ENCODE measurements around the gene MMP20. TPM values are rescaled to one million over a fixed set of nuclear protein-coding genes. Genes with fewer than 3 reads are reported as not detected.

The MMP20 gene
- total and polyA plus RNA-seq, 2 of the 13 experiments (the other 11 are each of a cell fraction or from before 2014, with no cell fraction given) = 0.05 TPM; not detected in 1

GRCh38 chr11:102653744-102654291, 28.7 kb upstream of the MMP20 start (continued):
- TF ChIP-seq KIAA2018 (CRISPR knock-in tag; IDR thresholded peaks at IDR 0.05; ENCODE audit: borderline replicate concordance) = no peak
- TF ChIP-seq ZNF629 (CRISPR knock-in tag; conservative IDR thresholded peaks at IDR 0.05) = no peak
- no peak for TF ChIP-seq TERF1 (CRISPR knock-in tag; IDR thresholded peaks at IDR 0.05)
- no peak for TF ChIP-seq FOXM1 (CRISPR knock-in tag; IDR thresholded peaks at IDR 0.05)
- TF ChIP-seq XRCC5 (optimal IDR thresholded peaks at IDR 0.05; ENCODE audit: low read length) = no peak
- no peak for TF ChIP-seq RFXANK (CRISPR knock-in tag; IDR thresholded peaks at IDR 0.05)
- TF ChIP-seq REL (CRISPR knock-in tag; conservative IDR thresholded peaks at IDR 0.05) = no peak
- TF ChIP-seq CREB1 (IDR thresholded peaks at IDR 0.05) = peak; percentile 89
- no peak for TF ChIP-seq CREB1 (CRISPR knock-in tag; IDR thresholded peaks at IDR 0.05)
- TF ChIP-seq MNT (IDR thresholded peaks at IDR 0.05) = peak; percentile 100
- TF ChIP-seq IRF9 (CRISPR knock-in tag; IDR thresholded peaks at IDR 0.05; ENCODE audit: borderline replicate concordance) = no peak
- TF ChIP-seq ZBTB26 (CRISPR knock-in tag; IDR thresholded peaks at IDR 0.05; ENCODE audit: borderline replicate concordance) = no peak
- peak; percentile 56; the same call in 1 of the 2 replicates for TF ChIP-seq TBX3 (IDR thresholded peaks at IDR 0.05; ENCODE audit: borderline replicate concordance)
- TF ChIP-seq ZSCAN31 (CRISPR knock-in tag; IDR thresholded peaks at IDR 0.05; ENCODE audit: low read depth) = no peak
- no peak for TF ChIP-seq LBX2 (CRISPR knock-in tag; IDR thresholded peaks at IDR 0.05; ENCODE audit: borderline replicate concordance)

Measured in HepG2 (cell line).